GM23248 (cell line): ENCODE data around the gene CCNJL. TPM values are rescaled to one million over a fixed set of nuclear protein-coding genes. Genes with fewer than 3 reads are reported as not detected.
A peak's percentile ranks its signal among the peaks of the same experiment; 100 is the strongest.
"Not testable (repeated sequence)": the region's sequence is repeated elsewhere in the genome, so short reads cannot be mapped to it uniquely, and the experiment has no call there.

Experiments
- DNase-seq: peaks from one replicate; pipeline ENCODE4 v3.0.0-alpha.2; 2015
- H2AFZ ChIP-seq: fragments of 200-600 bp; sonication (generic); 2 replicates; pipeline ENCODE4 v1.6.1; 2016; ENCODE audit warnings: antibody characterized with exemption
- H3F3A ChIP-seq: fragments of 200-600 bp; sonication (generic); 2 replicates; pipeline ENCODE4 v1.6.1; 2016; ENCODE audit warnings: mild to moderate bottlenecking, antibody characterized with exemption, mixed run types; ENCODE audit not compliant: insufficient read depth
- H3K27ac ChIP-seq: fragments of 200-600 bp; sonication (generic); 2 replicates; pipeline ENCODE4 v1.5.1; 2016; ENCODE audit warnings: mild to moderate bottlenecking
- H3K27me3 ChIP-seq: fragments of 200-600 bp; sonication (generic); replicated peaks from 2 replicates; pipeline ENCODE4 v1.6.1; 2016; ENCODE audit warnings: mild to moderate bottlenecking; ENCODE audit not compliant: insufficient read depth
- H3K36me3 ChIP-seq: fragments of 200-600 bp; sonication (generic); 2 replicates; pipeline ENCODE4 v1.6.1; 2016; ENCODE audit warnings: low read depth, mild to moderate bottlenecking
- H3K4me1 ChIP-seq: fragments of 200-600 bp; sonication (generic); 2 replicates; pipeline ENCODE4 v1.6.1; 2016; ENCODE audit warnings: mild to moderate bottlenecking; ENCODE audit not compliant: insufficient read depth
- H3K4me2 ChIP-seq: fragments of 200-600 bp; sonication (generic); one replicate; pipeline ENCODE4 v1.6.1; 2016; ENCODE audit warnings: mild to moderate bottlenecking; ENCODE audit not compliant: unreplicated experiment
- H3K4me3 ChIP-seq: fragments of 200-600 bp; sonication (generic); 2 replicates; pipeline ENCODE4 v1.5.1; 2016; ENCODE audit warnings: mild to moderate bottlenecking
- H3K79me2 ChIP-seq: fragments of 200-600 bp; sonication (generic); 2 replicates; pipeline ENCODE4 v1.6.1; 2016; ENCODE audit warnings: mild to moderate bottlenecking; ENCODE audit not compliant: insufficient read depth
- H3K9ac ChIP-seq: fragments of 200-600 bp; sonication (generic); 2 replicates; pipeline ENCODE4 v1.6.1; 2016; ENCODE audit warnings: mild to moderate bottlenecking
- H3K9me2 ChIP-seq: fragments of 200-600 bp; sonication (generic); 2 replicates; pipeline ENCODE4 v1.6.1; 2016; ENCODE audit warnings: mixed run types, mild to moderate bottlenecking, moderate library complexity; ENCODE audit not compliant: insufficient read depth
- H3K9me3 ChIP-seq: fragments of 200-600 bp; sonication (generic); one replicate; pipeline ENCODE4 v1.6.1; 2017; ENCODE audit warnings: low read depth
- H4K20me1 ChIP-seq: fragments of 200-600 bp; sonication (generic); 2 replicates; pipeline ENCODE4 v1.6.0; 2016; ENCODE audit not compliant: insufficient read depth
- EZH2 ChIP-seq: fragments of 200-600 bp; sonication (generic); IDR thresholded peaks from 2 replicates; pipeline ENCODE4 v1.6.1; 2018; ENCODE audit warnings: antibody characterized with exemption, mild to moderate bottlenecking; ENCODE audit not compliant: insufficient read depth, poor library complexity, severe bottlenecking
- EZH2phosphoT487 ChIP-seq: fragments of 200-600 bp; sonication (generic); IDR thresholded peaks from 2 replicates; pipeline ENCODE4 v1.6.1; 2018; ENCODE audit warnings: antibody characterized with exemption, moderate library complexity, mild to moderate bottlenecking, low read depth; ENCODE audit not compliant: insufficient read depth
- WGBS, 2 experiments: methylation state at CpG; one replicate each; pipeline ENCODE4 v1.1.6; 2015 to 2017; ENCODE audit warnings: low lambda C conversion rate in 2 of 2, low coverage in 1 of 2; ENCODE audit errors: missing lambda C conversion rate in 2 of 2; 5-methylcytosine and 5-hydroxymethylcytosine counted together
- in situ Hi-C: fragments of 300-500 bp; cut with MboI; formaldehyde crosslinking; loops from 2 replicates; pipeline ENCODE4 v1.15.0; 2020
- polyA plus RNA-seq: library from polyadenylated mRNA; unstranded; fragments of >200 nt; fragmentation: Nextera tagmentation; extraction: Ambion mirVana; gene quantifications from 2 replicates; pipeline ENCODE4 v1.2.1, GENCODE V29; 2016
- total RNA-seq: library from RNA; depleted of rRNA; stranded (reverse); fragments of >200 nt; shearing (Covaris generic); gene quantifications from 2 replicates; pipeline ENCODE4 v1.2.3, GENCODE V29; 2014

CCNJL gene
- total and polyA plus RNA-seq, 2 experiments from 2014 or later, result 0.43 TPM; not detected in 1

DNA sequence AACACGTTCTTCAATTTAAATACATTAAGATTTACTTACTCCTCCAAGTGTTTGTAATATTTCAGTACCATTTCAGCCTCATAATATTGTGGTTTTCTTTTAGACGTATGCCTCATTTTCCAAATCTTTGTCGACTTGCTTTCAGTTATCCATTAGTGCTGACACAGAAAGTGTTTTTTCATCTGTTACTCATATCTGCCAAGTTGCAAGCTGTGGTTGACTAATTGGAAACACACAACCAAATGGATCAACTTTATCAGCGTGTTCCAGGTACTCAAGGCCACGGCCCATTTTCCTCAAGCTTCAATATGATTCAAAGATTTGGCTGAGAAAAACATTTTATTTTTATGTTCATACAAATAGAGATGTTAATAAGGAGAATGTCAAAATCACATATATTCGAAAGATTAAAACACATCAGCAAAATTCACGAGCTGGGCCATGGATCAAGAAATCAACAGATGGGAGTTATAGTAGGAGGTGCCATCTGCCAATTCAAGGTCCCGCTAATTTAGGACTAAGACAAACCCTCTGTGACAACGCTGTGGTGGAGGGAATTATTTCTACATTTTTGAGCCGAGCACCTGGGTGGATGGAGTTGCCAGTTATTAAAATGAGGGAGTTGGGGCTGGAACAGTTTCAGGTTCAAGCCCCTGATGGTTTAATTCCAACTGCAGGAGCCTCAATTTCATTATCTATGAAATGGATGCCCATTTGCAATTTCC is 27.2 kb upstream of the CCNJL start:
- DNase-seq, result peak; percentile 21
- in situ Hi-C loops, result loop anchor here (10.0 kb wide), 2 partner anchors 145 to 305 kb away; no protein-coding TSS in a partner anchor

DNA sequence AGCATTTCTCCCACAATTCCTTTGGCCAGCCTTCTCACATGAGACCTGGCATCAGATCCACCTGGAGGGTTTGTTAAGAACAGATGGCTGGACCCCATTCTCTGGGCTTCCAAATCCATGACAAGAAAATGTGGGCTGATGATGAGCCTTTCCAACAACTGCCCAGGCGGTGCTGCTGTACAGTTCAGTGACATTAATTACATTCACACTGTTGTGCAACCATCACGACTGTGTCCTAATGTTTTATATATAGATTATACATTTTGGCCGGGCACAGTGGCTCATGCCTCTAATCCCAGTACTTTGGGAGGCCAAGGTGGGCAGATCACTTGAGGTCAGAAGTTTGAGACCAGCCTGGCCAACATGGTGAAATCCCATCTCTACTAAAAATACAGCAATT is 22.4 kb upstream of the CCNJL start:
- in situ Hi-C loops, H3K4me3 ChIP-seq, H3K4me1 ChIP-seq, DNase-seq, H3F3A ChIP-seq, H4K20me1 ChIP-seq, H3K9ac ChIP-seq, H3K9me3 ChIP-seq, H3K27ac ChIP-seq, H3K79me2 ChIP-seq, H3K36me3 ChIP-seq, H3K9me2 ChIP-seq, H3K4me2 ChIP-seq, H3K27me3 ChIP-seq, H2AFZ ChIP-seq: not testable (repeated sequence)
- WGBS, 2 experiments, result 75 to 78% methylated on average over 3 of the region's 3 CpGs

More for the DNA sequence above, 27.2 kb upstream of the CCNJL start:
- Histone ChIP-seq H3K4me2 (no peak overlapping the region), H3K27me3 (0 out of 2 replicates have a peak, but pooled peaks cover 3% of the 10 kb centered on the region), H4K20me1 (no peaks in the 10 kb centered on the region), H3K4me3 (no peak overlapping the region), H3K79me2 (no peaks in the 10 kb centered on the region), H3K4me1 (peaks cover 9% of the 10 kb centered on the region; the same call in 1 of the 2 replicates), H3K9me2 (no peaks in the 10 kb centered on the region), H3F3A (0 out of 2 replicates have a peak, but pooled peaks cover 16% of the 10 kb centered on the region), H2AFZ (no peak overlapping the region), H3K9ac (no peak overlapping the region), H3K27ac (no peak overlapping the region), H3K9me3 (no peaks in the 10 kb centered on the region), H3K36me3 (no peaks in the 10 kb centered on the region)
- TF ChIP-seq EZH2phosphoT487 (no peak), EZH2 (no peak)
- 19 to 23% methylated on average over 10 of the region's 10 CpGs for WGBS, 2 experiments

DNA sequence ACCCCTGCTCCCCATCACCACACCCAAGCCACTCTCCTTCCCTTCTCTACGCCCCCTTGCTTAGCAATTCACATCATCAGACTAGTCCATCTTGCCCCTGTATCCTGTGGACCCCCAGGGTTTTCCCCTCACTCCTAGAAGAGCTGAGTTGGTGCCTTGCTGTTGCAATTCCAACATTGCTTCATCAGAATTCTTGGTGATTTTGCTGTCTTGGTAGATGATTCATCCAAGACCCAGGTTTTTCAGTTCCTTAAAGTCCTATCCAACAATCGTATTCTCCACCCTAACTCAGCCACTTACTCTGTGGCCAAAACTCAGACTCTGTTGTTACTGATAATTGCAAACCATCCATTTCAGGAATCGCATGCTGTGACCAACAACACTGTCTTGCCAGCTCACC is 21.4 kb upstream of the CCNJL start:
- H4K20me1 ChIP-seq, result no peaks in the 10 kb centered on the region
- TF ChIP-seq EZH2, result no peak
- TF ChIP-seq EZH2phosphoT487, result no peak
- no peak overlapping the region for H3K4me3 ChIP-seq
- 36 to 38% methylated on average over 3 of the region's 3 CpGs for WGBS, 2 experiments
- no peaks in the 10 kb centered on the region for H3K36me3 ChIP-seq
- H3K4me2 ChIP-seq, result no peak overlapping the region
- no peak overlapping the region for H3K9ac ChIP-seq
- no peaks in the 10 kb centered on the region for H3K79me2 ChIP-seq
- H3K9me2 ChIP-seq, result no peaks in the 10 kb centered on the region
- H3K27me3 ChIP-seq, result 0 out of 2 replicates have a peak, but pooled peaks cover 3% of the 10 kb centered on the region
- no peak overlapping the region for H2AFZ ChIP-seq
- H3K4me1 ChIP-seq, result no peaks in the 10 kb centered on the region
- no peaks in the 10 kb centered on the region for H3K9me3 ChIP-seq
- in situ Hi-C loops, result no loop called here
- no peaks in the 10 kb centered on the region for H3F3A ChIP-seq
- no peak overlapping the region for H3K27ac ChIP-seq
- peak; percentile 74 for DNase-seq

DNA sequence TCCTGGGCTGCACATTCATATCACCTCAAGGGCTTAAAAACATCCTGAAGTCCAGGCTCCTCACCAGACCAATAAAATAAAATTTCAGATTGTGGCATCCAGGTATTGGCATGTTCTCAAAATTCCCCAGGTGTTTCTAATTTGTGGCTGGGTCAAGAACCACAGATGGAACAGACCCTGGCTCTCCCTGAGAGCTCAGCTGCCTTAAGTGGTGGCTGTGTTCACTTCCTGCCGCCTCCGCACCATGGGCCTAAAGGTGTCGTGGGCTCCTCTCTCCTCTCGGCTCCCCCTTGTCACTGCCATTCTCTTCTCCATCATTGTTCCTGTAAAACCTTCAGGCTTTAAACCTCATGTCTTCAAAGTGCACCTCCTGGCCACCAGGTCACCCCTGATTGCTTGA is 17.8 kb upstream of the CCNJL start:
- Histone ChIP-seq H3K36me3 (no peaks in the 10 kb centered on the region), H3K9me3 (no peaks in the 10 kb centered on the region), H3K4me3 (no peak overlapping the region), H3K27me3 (0 out of 2 replicates have a peak, but pooled peaks cover 4% of the 10 kb centered on the region), H3K27ac (no peak overlapping the region), H3K79me2 (no peaks in the 10 kb centered on the region), H3K4me1 (no peaks in the 10 kb centered on the region), H3F3A (no peaks in the 10 kb centered on the region), H3K4me2 (no peak overlapping the region), H2AFZ (no peak overlapping the region), H4K20me1 (no peaks in the 10 kb centered on the region), H3K9me2 (no peaks in the 10 kb centered on the region), H3K9ac (no peak overlapping the region)
- TF ChIP-seq EZH2phosphoT487, result no peak
- no peak for TF ChIP-seq EZH2
- WGBS, 2 experiments, result 70 to 87% methylated on average over 4 of the region's 4 CpGs
- in situ Hi-C loops, result no loop called here
- DNase-seq, result no peak
